GM12801 (cell line): ENCODE data around the gene WDR87.

Experiments used
- TF ChIP-seq, protein P1 (sequence below): IDR thresholded peaks from one replicate; pipeline ENCODE4 v1.5.1; 2011; ENCODE audit warnings: control low read depth; ENCODE audit not compliant: insufficient read length; ENCODE audit errors: extremely low read depth

WDR87 gene

DNA sequence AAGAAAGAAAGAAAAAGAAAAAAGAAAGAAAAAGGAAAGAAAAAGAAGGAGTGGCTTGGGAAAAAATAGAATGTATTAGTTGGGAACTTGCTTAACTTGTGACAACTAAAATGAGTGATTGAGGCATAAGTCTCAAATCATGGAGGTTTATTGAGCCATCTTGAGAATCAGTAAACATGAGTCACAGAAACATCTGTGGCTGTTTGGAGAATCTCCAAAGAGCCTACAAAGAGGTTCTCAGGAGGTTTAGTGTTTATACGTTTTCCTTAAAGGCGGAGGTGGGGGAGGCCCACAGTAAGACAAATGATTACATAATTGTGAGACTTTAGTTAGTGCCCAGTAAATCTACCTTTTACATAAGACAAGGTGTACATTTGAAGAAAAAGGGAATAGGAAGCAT, 38.6 kb downstream of the WDR87 start:
- TF ChIP-seq, protein P1, sequence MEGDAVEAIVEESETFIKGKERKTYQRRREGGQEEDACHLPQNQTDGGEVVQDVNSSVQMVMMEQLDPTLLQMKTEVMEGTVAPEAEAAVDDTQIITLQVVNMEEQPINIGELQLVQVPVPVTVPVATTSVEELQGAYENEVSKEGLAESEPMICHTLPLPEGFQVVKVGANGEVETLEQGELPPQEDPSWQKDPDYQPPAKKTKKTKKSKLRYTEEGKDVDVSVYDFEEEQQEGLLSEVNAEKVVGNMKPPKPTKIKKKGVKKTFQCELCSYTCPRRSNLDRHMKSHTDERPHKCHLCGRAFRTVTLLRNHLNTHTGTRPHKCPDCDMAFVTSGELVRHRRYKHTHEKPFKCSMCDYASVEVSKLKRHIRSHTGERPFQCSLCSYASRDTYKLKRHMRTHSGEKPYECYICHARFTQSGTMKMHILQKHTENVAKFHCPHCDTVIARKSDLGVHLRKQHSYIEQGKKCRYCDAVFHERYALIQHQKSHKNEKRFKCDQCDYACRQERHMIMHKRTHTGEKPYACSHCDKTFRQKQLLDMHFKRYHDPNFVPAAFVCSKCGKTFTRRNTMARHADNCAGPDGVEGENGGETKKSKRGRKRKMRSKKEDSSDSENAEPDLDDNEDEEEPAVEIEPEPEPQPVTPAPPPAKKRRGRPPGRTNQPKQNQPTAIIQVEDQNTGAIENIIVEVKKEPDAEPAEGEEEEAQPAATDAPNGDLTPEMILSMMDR = no peak

DNA sequence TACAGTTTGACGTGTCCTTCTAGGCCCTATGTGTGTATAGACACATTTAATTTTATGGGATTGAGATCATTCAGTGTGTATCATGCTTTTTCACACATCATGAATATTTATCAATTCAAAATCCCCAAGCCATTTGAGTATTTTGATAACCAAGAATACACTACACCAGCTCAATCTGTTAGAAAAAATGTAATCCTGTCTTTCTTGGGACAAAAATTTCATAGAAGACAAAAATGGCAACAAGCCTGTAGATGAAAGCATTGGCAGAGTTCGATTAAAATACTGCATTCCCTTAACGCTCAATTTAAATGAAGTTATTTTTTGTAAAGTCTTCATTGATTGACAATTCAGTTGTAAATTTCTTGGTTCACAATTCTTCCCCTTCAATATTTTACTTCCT, 41.9 kb downstream of the WDR87 start:
- TF ChIP-seq, protein P1 = no peak

DNA sequence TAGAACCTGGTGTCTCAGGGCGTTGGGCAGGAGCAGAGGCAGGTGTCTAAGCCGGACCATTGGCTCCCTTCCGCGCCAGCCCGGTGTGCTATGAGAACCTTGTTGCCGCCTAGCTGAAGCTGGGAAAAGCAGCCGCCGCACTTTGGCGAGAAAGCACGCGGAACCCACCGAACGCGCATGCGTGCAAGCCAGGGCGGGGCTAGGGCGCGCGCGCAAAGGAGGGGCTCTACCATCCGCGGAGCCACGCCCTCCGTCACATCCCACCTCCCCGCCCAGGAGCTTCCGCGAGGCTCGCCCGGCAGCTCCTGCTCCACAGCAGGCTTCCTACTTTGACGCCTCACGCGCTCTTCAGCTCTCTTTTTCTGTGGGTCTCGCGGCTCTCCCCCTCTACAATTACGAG, 51.3 kb downstream of the WDR87 start:
- TF ChIP-seq, protein P1 = no peak

DNA sequence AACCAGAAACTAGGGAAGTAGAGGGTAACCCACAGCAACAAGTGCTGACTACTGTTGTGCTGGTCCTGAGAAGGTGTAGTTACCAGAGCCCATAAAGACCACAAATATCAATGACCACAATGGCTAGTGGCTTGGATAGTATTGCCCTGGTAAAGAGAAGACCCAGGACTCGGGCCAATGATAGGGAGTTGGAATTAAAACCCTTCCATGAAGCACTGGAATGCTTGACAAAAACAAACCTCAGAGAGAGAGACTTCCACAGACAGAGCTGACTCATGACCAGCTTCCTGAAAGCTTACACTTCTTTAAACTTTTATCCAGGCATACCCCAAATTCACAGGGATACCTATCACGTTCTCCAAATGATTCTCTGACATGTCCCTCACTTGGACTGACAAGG, 60.5 kb downstream of the WDR87 start:
- TF ChIP-seq, protein P1 = no peak
